NAMALWA (cell line): ENCODE measurements around the gene C19orf12.

Experiments used
- DNase-seq: peaks from one replicate; pipeline ENCODE4 v3.0.0-alpha.2; 2015; ENCODE audit warnings: low spot score

C19orf12 gene

DNA sequence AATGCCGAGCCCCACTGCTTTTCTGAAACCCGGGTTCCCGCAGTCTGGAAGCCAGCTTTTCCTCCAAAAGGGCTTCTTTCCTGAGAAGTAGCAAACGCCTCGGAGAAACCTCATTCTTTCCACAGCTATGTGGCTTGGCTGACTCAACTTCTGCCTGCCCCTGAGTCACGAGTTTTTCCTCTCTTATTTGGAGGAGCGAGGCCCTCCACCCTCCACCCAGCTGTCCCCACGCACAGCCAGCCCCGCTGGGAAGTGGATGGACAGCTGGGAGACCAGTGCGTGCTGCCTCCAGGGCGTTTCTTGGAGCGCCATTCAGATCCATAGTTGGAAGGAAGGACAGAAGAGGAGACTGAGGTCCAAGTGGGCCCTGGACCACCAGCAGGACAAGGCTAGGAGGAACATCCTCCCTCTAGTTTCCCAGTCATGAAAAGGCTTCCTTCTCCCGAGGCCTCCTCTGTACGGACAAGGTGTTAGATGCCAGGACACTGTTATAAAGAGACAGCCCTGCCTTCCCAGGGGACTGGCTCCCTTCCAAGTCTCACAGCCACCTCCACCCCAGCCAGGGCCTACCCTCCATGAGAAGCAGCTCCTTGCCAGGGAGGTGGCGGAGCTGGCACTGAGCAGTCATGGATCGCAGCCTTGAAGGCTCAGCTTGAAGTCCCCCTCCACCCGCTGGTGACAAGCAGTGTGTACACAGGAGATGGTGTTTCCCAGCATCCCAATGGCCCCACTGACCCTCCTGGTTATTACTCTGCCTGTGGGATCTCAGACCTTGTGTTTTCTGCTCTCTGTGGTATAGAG, 52.3 kb downstream of the C19orf12 start:
- DNase-seq = no peak

DNA sequence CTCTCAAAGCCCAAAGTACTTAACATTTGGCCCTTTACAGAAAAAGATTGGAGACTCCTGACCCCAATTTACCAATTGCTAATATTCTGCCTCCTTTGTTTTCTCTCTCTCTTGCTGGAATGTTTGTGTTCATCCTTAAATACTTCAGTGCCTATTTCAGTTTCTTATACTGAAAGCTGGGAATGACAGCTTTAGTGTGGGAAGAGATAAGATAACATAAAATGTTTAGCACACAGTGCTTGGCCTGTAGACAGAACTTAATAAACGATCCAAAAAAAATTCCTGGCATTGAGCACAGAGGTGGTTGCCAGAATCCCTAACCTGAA, 52.8 kb downstream of the C19orf12 start:
- no peak for DNase-seq

DNA sequence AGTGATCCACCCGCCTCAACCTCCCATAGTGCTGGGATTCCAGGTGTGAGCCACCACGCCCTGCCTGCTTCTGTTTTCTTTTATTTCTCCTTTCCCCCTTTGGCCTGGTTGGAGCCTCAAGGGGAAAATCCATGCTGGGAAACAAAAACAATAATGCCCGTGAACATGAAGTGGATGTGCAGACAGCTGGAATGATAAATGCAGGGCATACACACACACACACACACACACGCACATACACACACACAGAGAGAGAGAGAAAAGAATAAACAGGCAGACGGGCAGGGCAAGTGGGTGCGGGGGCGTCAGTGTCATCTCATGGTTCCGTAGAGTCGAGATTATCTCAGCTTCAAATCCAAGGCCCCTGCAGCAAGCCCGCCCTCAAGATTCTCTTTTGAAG, 54.2 kb downstream of the C19orf12 start:
- DNase-seq = no peak

DNA sequence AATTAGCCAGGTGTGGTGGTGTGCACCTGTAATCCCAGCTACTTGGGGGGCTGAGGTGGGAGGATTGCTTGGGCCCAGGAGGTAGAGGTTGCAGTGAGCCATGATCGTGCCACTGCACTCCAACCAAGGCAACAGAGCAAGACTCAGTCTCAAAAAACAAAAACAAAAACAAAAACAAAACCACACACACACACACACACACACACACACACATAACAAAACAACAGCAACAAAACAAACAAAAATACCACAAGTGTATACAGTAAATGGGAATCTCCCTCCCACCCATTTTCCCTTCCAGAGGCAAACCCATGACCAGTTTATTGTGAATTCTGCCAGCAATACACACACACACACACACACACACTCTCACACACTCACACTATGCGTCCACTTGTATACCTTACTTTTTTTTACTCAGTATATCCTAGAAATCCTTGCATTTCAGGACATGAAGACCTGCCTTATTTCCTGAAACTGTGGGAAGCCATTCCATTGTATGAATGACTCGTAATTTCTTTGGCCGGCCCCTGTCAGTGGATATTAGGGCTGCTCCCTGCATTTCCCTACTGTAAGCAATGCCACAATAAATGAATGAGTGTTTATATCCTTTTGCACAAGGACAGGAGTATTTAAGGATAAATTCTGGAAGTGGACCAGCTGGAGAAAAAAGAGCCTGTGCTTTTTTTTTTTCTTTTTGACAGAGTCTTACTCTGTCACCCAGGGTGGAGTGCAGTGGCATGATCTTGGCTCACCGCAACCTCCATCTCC, 56.7 kb downstream of the C19orf12 start:
- DNase-seq = no peak

DNA sequence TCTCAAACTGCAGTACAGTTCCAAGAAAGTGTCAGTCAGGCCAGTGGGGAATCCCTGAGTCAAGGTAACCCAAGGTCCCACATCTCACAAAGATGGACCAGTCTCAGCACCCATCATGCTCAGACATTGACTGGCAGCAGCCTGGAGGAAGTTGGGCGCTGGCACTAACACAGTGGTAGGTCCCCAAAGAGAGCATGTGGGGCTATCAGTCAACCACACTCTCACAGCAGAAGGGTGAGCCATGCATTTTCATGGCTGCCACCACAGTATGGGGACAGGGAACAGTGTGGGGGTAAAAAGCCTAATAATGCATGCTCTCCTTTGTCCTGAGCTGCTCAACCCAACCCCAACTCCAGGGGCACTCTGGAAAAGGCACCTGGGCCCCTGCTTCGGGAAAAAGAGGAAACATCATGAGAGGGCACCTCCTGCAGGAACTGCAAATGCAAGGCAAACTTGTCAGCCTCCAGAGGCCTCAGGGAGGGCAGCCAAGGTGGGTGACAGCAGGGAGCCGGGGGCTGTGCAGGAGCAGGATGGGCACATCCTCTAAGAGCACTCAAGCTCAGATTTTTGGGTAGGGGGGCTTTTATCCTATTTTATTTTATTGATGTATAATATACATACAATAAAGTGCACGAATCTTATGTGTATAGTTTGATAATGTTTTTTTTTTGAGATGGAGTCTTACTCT, 59.3 kb downstream of the C19orf12 start:
- no peak for DNase-seq

DNA sequence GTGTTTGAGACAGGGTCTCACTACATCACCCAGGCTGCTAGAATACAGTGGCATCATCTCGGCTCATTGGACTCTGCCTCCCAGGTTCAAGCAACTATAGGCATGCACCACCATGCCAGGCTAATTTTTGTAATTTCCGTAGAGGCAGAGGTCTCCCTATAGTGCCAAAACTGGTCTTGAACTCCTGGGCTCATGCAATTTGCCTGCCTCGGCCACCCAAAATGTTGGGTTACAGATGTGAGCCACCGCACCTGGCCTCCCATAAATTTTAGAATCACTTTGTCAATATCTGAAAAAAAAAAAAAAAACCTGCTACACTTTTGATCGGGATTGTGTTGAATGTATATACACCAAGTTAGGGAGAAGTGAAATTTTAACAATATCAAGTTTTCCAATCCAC, 61.7 kb downstream of the C19orf12 start:
- DNase-seq = no peak

DNA sequence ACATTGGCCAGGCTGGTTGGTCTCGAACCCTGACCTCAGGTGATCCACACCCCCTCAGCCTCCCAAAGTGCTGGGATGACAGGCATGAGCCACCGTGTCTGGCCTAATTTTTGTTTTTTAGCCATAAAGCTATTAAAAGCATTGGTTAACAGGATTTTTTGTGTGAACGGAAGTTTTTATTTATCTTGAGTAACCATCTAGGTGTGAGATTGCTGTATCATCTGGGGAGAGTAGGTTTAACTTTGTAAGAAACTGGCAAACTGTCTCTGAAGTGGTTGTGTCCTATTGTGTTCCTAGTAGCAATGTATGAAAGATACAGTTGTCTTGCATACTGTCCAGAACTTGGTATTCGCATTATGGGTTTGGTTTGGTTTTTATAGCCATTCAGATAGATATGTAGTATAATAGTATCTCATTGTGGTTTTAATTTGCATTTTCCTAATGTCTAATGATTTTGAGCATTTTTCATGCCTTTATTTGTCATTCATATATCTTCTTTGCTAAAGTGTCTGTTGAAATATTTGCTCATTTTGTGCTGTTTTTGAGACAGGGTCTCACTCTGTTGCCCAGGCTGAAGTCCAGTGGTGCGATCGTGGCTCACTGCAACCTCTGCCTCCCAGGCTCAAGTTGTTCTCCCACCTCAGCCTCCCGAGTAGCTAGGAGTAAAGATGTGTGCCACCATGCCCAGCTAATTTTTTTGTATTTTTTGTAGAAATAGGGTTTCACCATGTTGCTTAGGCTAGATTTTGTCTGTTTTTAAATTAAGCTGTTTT, 63.3 kb downstream of the C19orf12 start:
- DNase-seq = no peak

DNA sequence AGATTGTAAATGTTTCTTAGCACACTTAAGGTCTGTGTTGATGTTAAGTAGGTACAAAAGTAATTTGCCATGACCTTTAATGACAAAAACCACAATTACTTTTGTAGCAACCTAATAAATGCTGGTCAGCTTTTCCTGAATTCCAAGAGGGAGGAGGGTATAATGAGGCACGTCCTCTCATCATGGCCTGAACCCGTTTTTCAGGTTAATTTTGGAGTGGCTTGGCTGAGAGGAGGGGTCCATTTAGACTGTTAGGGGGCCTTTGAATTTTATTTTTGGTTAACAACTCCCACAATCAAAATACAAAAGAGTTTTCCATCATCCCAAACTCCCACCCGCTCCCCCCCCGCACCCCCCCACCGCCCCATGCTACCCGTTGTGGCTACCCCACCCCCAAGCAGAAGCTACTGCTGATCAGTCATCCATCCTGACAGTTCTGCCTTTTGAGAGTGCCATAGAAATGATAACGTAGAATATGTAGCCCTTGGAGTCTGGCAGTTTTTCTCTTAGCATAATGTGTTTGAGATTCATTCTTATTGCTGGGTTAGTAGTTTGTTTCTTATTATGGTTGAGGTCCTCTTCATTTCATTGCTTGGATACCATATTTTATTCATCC, 64.2 kb downstream of the C19orf12 start:
- no peak for DNase-seq
